ENCODE results near the gene MAMLD1.

Gene MAMLD1

DNA sequence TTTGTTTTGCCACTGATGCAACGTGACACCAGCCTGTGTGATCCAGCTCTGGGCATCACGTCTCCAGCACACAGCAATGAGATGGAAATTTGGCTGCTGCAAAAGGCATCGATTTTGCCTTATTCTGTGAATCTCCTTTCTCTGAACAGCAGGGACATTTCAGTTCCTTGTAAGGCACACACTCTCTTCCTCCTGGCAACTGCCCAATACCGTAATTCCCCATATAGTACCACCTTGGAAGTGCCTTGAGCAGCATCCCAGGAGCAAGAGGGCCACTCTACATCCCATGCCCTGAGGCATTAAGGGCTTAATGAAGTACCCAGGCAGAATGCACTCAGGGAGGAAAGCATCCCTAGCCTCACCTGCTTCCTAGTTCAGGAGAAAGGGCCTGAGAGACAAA is 10.5 kb upstream of the MAMLD1 start:
- no peak for DNase-seq (ENCODE audit: low read depth in 2 of 2)

DNA sequence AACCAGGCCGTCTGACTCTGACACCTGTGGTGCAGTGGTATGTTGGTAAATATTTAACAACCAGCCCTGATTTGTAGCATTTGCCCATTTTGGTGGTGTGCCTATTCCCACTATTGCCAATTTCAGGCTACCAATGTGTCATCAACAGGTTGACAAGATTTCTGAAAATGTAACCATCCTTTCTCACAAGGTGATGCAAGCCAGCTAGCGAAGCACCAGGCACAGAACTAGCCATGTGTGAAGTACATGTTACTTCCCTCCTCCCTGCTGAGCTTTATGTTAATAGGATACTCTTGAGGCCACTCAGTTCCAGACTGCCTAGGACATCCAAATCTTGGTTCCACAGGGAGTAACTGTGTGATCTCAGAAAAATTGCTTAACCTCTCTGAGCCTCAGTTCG is 7.2 kb upstream of the MAMLD1 start:
- DNase-seq (ENCODE audit: low read depth in 2 of 2): no peak

DNA sequence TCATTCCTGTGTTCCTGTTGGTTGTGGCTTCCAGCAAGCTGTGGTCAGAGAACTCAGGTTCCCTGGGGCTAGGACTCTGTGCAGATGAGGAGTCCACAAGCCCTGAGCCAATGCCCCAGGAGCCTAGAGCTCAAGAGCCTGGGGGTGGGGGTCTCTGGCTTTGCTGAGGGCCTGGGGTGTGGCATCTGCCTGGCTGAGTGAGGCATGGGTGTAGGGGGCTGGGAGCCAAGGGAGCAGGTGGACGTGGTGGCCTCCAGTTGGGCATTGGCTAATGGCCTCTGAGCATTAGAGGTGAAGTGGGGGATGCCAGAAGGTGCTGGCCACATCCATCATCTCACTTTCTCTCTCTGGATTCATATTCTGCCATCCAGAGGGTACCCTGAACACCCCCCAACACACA is 5.3 kb upstream of the MAMLD1 start:
- DNase-seq (ENCODE audit: low read depth in 2 of 2): no peak

DNA sequence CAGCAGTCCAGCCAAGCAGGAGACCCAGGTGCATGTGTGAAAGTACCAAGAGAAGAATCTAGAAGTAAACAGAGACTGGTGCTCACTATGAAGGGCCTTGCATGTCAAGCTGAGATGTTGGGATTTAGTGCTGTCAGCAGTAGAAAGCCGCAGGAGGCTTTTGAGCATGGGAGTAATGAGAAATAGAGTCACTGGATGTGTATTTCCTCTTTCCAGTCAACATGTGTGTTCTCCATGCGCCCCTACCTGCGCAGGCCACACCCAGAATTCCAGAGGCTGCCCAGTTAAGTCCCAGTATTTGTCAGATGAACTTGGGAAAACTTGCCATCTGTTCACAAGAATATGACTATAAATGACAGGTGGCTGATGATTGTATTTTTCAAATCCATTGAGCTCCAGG is 4.5 kb upstream of the MAMLD1 start:
- DNase-seq (ENCODE audit: low read depth in 2 of 2): no peak

DNA sequence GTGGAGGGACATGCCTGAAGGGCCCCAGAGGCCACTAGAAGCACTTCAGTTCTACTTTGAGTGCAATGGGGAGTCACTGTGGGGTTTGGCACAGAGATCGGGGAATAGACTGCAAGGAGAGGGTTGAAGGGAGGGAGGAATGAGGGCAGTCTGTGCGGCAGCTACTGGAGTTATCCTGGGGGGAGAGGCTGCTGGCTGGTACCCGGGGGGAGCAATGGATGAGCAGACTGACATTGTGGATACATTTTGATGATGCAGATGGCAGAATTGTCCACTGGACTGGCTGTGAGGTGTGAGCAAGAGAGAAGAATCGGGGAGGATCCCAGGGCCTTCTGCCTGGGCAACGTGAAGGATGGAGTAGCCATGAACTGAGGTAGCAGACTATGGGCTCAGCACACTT is 2.8 kb upstream of the MAMLD1 start:
- no peak for DNase-seq (ENCODE audit: low read depth in 2 of 2)

DNA sequence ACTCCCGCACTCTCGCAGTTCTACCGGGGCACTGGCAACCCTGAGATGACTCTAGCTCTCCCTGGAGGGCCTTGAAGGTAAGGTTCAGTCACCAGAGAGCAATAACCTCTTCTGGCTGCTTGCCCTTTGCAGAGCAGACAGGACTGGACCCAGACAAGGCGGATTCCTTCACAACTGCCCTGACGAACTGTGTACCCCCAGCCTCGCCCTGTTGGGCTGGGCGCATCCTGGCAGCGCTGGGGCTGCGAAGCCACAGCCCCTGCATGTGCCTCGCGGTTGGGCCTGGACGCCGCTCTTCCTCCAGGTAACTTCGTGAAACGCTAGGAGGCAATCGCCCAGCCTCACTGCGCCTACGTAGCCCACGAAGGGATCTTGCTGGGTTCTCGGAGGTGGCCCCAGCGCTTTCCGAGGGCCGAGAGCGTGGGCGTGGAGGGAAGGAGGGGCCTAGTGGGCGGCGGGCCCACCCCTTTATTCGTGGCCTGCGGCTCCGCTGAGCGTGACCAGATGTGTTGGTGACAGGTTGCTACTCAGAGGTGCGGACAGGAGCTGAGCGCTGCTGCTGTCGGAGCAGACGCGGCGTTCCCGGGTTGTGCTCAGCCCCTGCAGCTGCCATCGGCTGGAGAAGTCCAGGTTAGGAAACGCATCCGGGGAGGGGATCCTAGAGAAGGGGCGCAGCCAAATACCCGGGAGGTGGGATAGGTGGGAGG is 1.9 kb upstream of the MAMLD1 start:
- no peak for DNase-seq (ENCODE audit: low read depth in 2 of 2)

DNA sequence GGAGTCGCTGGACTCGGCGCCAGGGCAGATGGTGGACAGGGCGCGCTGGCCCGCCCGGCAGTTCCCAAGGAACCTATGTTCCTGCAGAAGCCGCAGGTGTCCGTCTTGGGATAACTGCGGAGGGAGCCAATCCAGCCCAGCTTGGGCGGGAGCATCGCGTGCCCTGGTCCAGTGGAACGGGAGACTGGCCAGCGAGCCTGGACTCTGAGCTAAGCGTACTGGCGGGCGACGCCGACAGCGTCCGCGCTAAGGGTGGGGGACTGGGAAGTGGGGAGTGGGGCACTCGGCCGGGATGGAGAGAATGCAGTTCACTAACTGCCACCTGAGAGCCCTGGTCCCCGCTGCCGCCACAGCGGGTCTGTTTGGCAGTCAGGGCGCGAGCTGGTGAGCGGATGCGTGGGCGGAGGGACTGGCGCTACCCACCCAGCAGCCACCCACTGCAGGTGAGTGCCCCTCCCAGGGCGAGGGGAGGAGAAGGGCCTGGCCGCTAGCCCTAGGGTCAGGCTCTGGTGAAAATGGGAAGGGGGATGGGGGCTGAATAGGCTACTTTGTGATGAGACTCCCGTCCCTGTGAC is 1.3 kb upstream of the MAMLD1 start:
- no peak for DNase-seq (ENCODE audit: low read depth in 2 of 2)

DNA sequence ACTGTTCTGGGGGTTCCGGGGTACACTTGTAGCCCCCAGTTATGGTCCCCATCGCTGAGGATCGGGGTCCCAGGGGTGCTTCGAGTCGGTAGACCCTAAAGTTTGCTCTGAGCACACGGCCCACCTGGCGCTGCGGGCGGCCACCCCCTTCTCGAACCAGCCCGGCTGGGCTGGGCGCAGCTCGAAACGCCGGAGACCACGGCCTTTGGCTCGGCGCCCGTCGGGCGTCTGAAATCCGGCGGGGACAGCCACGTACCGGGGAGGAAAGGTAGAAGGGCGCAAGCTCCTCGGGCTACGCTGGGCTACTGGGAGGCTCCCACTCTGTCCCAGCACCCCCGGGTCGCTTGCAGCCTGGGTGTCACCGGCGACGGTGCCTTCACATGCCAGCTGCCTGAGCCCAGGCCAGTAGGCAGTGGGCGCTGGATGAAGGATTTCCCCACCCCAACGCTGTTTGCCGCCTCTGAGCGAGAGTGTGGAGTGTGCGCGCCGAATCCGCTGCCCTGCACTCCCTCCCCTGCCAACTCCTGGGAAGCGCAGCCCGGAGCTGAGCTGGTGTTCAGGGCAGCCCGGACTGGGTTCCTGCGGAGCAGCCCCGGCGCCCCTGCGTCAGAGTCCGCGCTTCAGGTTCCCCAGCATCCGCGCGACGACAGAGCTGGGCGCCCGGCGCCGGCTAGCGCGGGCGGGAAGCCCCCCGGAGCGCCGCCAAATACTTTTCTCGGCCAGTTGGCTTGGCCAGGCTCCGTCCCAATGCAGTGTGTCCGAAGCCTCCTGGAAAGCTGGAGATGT is 637 bp downstream of the MAMLD1 start:
- no peak for DNase-seq (ENCODE audit: low read depth in 2 of 2)

DNA sequence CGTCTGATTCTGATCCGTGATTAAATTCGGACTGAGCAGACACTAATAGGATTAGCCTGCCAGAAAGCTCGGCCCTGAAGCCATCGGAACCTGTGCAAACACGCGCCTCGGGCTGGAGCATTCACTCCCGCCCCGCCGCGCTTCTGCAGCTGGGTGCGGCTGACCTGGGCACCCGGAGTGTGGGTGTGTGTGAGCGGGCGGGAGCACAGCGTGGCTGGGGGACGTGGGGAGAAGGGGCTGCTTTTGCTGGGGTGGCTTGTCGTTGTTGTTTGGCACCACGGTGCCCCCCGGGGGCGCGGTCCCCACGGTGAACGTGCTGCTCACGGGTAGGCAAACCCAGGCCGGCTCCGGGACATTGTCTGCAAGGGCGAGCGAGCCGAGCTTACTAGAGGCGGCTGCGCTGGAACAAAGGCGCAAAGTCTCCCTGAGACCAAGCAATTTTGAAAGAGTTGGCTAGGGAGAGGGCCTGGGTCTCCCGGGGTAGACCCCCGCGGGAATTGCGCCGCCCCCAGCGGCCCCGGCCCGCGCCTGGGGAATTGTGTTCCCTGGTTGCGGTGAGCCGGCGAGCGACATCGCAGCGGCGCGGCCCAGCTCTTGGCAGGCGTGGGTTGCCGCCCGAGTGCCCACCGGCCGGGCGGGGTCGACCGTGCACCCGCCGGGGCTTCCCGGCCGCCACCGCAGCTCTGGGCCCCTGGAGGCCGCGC is 1.4 kb downstream of the MAMLD1 start:
- DNase-seq (ENCODE audit: low read depth in 2 of 2): no peak

DNA sequence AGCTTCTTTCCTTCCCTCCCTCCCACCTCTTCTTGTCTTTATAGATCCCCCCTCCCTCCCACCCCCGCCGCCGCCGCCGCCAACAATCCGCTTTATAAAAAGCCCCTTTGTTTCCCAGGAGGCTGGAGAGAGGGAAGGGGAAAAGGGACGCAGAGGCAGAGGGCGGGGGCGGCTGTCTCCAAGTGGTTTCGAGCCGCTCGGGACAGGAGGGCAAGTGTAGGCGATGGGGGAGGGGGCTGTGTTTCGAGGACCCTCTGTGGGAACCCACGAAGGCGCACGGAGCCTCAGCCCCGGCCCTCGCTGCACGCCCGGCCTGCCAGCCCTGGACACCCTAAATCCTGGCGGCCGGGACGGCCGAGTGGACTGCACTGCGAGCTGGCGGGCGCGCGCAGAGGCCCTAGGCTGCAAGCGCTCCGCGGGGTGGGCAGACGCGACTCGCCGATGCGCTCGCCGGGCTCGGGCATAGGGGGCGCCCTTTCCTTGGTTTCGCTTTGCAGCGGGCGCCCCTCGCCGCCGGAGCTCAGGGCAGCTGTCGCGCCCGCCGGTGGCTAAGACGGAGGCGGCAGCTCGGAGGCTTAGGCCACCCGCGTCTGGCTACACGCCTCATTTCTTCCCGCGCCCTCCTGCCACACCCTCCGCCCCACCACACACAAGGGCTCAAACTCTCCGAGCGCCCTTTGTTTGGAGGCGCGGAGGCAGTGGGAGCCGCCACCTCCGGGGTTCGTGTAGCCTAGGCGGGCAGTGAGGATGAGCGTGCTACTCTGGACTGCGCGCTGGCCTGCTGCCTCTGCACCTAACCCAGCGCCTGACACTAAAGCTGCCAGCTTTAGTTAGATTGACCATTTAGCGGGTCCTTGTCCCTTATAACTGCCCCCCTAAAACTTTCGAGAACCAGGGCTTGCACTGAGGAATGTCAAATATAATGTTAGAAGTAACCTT is 2.2 kb downstream of the MAMLD1 start:
- DNase-seq (ENCODE audit: low read depth in 2 of 2): peak in 1 of 2 experiments; percentile 50

DNA sequence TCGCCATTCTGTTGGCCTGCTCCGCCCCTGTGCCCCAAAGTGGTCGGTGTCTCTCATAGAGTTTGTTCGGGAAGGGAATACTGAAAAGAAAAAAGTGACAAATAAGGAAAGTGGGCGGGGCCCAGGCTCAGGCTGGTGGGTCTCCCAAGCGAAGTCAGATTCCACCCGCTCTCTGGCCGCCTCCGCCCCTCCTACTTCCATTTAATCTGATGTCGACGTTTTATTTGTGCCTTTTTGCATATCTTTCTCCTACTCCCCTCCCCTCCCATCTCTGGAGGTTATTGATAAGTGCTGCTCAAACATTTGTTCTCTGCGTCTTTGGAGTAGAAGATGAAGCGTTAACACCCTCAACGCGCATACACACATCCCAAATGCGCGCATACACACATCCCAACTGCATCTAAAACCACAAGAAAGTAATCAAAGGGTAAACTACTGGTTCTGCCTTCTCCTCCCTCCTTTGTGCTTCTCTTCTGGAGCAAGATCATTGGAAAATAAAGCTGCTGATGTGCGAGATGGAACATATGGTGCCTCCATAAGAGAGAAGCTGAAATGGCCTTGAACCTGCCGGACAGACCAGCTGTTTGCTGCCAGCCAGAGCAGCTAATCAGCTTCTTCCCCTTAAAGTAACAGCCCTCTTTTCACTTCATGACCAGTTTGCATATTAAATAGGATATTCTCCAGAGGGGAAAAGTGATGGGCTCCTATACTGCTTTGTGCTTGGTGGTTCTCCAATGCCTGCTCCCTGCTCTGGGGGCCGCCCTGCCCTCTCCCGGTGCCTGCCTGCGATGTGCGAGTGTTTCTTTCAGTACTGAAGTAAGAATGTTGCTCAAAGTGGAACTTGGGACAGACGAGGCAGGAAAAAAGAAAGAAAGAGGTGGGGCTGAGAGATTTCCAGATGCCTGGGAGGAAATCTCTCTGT is 3.1 kb downstream of the MAMLD1 start:
- no peak for DNase-seq (ENCODE audit: low read depth in 2 of 2)

DNA sequence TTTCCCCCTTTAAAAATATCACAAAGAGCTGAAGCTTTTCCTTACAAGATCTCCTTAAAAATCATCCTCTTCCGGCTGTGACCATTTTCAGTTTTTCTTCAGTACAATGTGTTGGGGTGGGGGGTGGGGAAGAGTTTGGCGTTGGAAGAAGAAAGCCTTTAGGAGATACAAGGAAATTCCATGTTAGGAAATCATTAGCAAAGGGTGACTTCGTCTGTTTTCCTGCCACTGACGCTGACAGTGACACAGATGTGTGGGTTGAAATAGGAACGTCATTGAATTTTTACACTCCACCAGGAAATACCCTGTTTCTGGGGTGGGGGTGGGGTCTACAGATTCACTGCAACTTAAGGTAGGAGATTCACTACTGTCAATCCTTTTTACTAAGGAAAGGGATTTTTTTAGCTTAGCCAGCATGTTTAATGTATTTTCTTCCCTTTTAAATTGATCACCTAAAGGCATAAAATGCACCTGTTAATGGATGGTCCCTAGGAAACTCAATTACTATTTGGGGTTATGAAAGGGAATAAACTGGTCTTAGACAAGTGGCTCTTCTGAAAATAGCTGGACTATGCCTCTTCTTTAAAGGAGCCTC is 3.9 kb downstream of the MAMLD1 start:
- no peak for DNase-seq (ENCODE audit: low read depth in 2 of 2)

DNA sequence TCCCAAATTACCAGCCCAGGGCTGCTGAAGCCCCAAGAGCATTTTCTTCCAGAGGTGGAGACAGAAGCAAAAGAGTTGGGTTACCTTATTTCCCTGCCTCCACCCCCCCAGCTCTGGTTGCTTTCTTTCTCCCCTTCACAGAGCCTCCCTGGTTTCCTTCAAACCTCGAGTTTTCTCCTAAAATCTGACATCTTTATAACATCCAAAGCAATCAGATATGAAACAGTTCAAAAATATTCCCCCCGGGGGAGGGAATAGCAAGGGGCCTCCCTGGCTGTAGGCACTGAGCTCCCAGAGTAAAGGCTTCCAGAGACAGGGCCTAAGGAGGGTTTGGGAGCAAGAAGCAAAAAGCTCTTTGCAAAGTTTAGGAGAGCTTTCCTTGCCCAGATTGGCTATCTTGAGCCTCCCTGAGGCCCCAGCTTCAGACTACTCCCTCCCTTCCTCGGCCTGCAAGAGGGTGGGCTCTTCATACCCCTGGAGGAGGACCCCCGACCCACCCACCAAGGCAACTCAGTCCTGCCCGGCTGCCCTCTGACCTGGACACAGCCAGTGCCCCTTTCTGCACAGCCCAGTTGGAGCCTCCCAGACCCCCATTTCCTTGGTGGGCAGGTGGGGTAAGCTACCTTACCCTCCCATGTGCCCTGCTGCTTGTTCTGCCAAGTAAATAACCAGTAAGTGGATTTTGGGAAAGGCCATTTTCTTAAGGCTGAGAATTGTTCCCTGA is 7.6 kb downstream of the MAMLD1 start:
- no peak for DNase-seq (ENCODE audit: low read depth in 2 of 2)

DNA sequence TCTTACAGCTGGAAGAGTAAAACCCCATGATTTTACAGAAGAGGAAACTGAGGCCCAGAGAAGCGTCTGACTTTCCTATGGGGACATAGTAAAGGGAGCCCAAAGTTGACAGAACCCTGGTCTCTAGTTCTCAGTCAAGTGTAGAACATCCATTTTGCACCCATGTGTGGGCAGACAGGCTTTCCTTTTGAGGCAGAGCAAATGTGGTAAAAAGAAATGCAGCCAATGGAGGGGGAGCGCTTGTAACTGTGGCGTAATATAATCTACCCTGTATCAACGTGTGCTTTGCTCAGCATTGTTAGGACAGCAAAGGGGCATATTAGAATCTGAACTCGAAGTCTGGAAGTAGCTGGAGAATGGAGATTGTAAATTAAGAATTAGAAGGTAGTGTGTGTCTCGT is 8.8 kb downstream of the MAMLD1 start:
- no peak for DNase-seq (ENCODE audit: low read depth in 2 of 2)

DNA sequence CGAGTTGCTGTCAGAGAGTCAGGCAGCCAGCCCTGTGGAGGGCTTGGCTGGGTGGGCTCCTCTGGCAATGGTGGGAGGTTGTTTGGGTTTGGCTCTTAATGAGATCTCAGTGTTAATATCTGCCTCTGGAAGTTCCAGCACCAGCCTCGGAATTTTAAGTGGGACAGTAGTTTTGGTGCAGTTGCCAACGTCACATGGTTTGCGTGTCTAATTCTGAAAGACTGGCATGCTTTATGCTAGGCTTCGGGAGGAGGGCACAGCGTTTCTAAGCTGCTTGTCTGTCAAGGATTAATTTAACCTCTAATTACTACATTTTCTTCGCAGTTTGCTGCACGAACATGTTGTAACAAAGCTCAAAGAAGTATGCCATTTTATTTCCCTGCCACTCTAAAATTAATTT is 9.2 kb downstream of the MAMLD1 start:
- no peak for DNase-seq (ENCODE audit: low read depth in 2 of 2)

DNA sequence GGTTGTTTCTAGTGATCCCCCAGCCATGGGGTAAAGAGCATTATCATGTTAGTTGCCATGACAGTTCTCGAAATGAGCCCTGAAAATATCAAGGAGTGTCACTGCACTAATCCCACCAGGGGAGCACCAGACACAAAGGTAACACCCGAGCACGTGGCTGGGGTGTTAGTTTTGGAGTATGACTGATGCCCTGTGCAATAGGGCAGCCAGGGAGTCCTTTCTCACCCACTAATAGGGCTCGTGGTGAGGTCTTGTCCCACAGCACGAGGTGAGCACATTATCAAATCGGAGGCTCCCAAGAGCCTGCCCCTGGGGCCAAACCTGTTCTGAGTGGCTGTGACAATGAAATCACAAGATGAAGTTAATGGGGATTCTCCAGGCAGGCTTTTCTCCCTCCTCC is 9.6 kb downstream of the MAMLD1 start:
- no peak for DNase-seq (ENCODE audit: low read depth in 2 of 2)

DNA sequence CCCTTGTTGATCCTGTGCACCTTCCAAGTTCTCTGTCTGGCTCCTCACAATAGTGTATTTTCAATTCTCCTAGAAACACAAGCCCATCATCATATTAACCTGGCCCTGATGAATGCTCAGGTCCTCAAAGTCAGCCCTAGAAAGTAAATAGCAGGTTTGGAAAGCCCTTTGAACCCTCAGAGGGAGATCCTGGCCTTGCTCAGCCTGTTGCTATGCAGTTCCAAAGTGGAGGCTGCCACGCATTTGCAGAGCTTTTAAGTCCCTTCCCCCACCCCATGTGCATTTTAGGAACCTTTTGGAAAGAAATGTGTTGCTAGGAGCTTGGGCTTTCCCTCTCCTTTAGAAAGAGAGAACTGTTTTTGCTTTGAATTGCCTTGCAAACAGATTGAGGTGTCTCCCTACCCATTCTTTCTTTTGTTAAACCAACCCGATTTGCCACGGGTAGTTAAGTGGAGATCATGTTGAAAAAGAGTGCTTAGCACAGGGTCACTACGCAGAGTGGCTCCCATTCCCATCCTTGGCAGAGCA is 12.2 kb downstream of the MAMLD1 start:
- no peak for DNase-seq (ENCODE audit: low read depth in 2 of 2)

DNA sequence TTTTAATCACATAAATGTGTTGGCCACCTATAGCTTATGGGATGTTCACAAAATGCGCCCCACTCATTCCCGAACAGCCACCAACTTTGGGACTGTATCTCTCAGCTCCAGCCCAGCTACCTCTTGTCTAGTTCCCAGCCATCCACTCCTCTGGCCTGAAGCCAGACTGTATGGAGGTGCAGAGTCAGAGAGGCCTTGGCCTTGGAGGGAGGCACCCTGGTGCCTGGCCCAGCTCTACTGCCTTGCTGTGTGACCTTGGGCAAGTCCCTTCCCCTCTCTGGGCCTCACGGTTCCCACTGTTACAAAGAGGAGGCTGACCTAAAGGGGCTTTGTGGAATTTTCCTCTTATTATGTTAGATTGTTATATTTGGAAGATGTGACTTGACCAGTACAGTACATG is 13.9 kb downstream of the MAMLD1 start:
- DNase-seq (ENCODE audit: low read depth in 2 of 2): no peak

DNA sequence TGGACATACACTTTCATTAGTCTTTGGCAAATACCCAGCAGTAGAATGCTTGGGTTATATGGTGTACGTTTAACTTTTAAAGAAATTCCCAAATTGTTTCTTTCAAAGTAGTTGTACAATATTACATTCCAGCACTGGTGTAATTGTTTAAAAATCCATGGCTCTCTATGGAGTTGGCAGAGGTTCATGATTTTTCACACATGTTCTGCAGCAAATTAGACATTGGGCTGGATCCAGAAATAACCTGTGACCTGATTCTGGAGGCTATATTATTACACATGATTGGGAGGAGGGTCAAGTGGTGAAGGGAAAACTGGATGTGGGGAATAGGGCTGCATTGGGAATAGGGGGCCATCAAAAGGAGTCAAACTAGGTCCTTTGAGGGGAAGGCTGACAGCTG is 41.9 kb downstream of the MAMLD1 start:
- DNase-seq (ENCODE audit: low read depth in 2 of 2): no peak

Data from stimulated activated CD4-positive, alpha-beta T cell treated with anti-CD3 and anti-CD28 coated beads, Interleukin-12 subunit alpha, Interleukin-12 subunit beta, amount 100 ng/mL, for 24 hours (primary cell).